Colon (tissue), 2 donors: ENCODE measurements around the gene LZTS2.

ENCODE experiments used
- FAIRE-seq: peaks from 2 replicates; lab custom pipeline; 2012; peaks lifted over from hg19 to GRCh38; lab: Jason Lieb, UNC
- donor health status: control.
- donor health status: control.

Gene LZTS2

GRCh38 chr10:100979791-100980272 is 19.8 kb upstream of the LZTS2 start:
- no peak for FAIRE-seq

- no peak for FAIRE-seq
Measured at GRCh38 chr10:100980311-100980710, 19.3 kb upstream of the LZTS2 start.

- no peak for FAIRE-seq
Measured at GRCh38 chr10:100980711-100981110, 18.9 kb upstream of the LZTS2 start.

- no peak for FAIRE-seq
Measured at GRCh38 chr10:100981178-100981772, 18.3 kb upstream of the LZTS2 start.

- no peak for FAIRE-seq
Measured at GRCh38 chr10:100982916-100983830, 16.4 kb upstream of the LZTS2 start.

- no peak for FAIRE-seq
Measured at GRCh38 chr10:100983868-100984671, 15.5 kb upstream of the LZTS2 start.

- no peak for FAIRE-seq
Measured at GRCh38 chr10:100984672-100985177, 14.9 kb upstream of the LZTS2 start.

DNA sequence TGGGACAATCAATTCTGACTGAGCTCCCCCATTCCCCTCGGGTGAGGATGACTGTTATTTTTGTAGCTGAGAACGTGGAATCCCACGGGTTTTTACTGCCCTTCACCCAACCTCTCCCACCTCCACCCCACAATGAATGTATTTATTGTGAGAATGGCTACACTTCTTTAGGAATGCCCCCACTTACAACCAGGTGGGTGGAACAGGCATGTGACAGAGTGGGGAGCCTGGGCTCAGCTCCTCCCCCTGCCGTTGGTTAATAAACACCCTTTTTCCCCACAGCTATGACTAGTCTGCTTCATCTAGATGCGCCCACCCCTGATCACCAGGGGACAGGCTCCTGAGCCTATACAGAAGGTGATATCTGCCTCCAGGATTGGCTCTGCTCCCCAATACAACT is 14.3 kb upstream of the LZTS2 start:
- FAIRE-seq = no peak

GRCh38 chr10:100986623-100986951 is 13.0 kb upstream of the LZTS2 start:
- no peak for FAIRE-seq

- FAIRE-seq = no peak
Measured at GRCh38 chr10:100986952-100987684, 12.5 kb upstream of the LZTS2 start, which contains the start of the genes MRPL43 and TWNK. Gene MRPL43, minus strand, starts transcription at chr10:100987497. Its CDS starts 54 bp downstream, at chr10:100987443. Gene TWNK, plus strand, starts transcription at chr10:100987543. Its CDS starts 668 bp downstream, at chr10:100988211.

DNA sequence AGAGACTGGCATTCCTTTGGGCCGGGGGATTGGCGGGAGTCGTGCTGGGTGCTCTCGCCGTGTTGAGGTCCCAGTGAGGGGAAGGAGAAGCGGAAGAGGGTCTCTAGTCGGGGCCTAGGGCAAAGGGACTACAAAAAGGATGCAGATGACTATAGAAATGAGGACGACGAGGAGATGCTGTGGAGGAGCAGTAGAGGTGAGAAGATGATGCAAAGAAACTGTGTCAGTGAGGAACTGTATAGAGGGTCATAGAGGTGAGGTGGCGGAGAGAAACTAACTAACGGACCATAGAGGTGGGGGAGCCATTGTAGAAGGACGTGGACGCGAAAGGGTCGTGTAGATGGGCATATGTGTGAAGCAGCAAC is 11.9 kb upstream of the LZTS2 start:
- FAIRE-seq = no peak

DNA sequence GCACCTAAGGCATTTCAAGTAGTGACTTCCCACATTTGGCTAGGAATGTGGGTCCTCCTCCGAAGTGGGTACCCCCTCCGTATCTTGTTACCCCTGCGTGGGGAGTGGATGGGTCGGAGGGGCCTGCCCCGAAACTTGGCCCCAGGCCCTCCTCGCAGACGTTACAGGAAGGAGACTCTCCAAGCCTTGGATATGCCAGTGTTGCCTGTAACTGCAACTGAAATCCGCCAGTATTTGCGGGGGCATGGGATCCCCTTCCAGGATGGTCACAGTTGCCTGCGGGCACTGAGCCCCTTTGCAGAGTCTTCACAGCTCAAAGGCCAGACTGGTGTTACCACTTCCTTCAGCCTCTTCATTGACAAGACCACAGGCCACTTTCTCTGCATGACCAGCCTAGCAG is 11.4 kb upstream of the LZTS2 start:
- FAIRE-seq = no peak

- FAIRE-seq = no peak
Measured at GRCh38 chr10:100989088-100989487, 10.5 kb upstream of the LZTS2 start.

DNA sequence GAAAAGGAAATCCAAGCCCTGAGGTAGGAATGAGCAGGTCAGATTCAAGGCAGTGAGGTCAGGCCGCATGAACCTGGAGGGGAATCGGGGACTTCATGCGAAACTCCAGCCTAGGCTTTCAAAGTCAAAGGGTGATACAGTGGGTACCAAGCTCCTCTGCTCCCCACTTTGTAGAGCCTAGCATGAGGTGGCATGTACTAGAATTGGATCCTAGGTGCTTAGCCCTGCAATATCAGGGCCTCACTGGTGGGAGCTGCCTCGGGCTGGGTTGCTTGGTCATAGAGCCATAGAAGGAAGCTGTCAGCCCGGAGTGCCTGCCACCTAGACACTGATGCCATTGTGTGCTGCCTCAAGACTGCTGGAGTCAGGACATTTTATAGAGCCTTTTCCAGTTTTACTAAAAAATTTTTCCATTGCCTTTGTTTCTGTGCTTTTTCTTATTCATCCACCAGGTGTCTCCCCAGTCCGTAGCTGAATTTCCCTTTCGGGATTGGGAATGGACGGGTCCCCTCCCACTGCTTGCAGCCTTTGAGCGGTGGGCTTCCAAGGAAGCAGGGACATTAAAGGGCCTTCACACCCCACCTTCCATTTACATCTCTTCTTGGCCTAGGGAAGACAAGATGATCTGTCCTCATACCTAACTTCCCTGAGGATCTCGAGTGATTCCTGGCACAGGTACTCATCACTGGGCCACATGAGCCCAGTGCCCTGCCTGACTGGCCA is 5.5 kb upstream of the LZTS2 start:
- FAIRE-seq = no peak

DNA sequence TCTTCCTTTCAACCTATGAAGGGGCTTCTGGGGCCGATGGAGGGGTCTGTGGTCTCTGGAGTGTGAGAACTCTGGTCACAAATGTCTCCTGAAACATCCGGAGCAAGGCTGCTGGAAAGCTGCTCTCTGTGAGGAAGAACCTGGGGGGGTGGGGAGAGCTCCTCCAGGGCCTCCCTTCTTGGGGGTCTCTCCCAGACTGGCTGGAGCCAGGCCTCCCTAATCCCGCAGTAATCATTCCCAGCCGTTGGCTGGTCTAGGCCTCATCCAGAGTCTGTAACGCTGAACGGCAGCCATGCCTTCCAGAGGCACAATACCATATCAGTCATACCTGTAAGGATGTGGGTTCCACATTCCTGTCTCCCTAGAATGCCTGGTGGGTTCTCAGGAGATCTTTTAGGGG is 4.4 kb upstream of the LZTS2 start:
- FAIRE-seq = no peak

DNA sequence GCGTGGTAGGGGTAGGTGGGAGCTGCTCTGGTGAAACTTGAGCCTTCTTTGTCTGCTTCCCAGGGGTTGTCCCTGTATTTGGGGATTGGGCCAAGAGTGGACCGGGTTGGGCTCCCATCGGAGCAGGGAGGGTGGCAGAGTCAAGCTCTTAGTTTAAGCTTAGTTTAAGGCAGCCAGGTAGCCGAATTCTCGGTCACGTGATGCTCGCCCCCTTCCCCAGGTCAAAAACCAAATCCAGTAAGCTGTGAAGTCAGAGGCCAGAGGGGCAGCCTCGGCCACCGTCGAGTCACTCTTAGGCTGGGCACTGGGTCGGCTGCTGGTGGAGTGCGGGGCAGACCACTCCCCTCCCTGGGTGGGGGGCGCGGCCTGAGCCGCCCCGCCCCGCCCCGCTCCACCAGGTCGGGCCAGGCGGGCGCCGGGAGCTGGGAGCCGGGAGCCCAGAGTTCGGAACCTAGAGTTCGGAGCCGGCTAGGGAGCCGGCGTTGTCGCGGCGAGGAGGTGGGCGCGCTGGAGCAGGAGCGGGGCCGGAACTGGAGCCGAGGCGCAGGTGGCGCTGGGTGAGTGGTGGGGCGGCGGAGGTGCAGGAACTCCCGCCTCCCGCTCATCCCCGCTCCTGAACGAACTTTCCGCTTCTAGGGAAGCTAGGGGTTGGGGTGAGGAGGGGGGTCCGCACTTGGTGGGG is 2.8 kb upstream of the LZTS2 start:
- no peak for FAIRE-seq

DNA sequence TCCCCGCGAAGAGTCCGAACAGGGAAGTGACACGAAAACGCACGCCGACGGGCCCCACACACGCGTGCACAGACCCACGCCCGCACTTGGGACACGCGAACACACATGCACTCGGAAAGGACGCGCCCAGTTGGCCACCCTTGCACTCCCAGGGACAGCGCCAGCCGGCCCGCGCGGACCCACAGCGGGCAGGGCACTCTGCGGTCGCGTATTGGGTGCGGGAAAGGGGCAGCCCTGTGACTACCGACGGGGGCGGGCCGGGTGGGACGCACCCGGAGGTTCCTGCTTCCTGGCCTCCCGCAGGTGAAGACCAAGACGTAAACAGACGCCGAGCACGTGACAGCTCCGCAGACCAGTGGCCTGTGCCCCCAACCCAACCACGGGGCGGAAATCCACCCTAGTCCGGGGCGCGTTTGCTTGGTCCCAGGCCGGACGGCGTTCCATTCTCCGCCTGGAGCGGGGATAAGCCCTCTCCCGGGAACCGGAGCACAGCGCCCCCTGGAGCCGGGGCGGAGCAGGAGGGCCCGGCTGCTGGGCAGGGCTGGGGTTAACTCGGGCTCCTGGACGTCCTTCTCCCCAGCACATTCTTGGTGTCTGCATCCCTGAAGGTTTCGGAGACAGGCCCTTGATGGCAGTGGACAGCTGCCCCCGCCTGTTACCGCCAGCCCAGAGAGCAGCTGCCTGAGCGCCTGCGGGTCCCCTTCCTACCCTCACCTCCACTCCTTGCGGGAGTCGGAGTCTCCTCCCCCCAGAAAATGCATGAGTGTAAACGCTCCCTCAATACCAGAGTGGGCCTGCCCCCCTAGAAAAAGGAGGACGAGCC is 2.0 kb upstream of the LZTS2 start:
- no peak for FAIRE-seq

- no peak for FAIRE-seq
Measured at GRCh38 chr10:100998183-100998990, 1.2 kb upstream of the LZTS2 start.
